ENCODE measurements around the gene PLK2. TPM values are rescaled to one million over a fixed set of nuclear protein-coding genes. Genes with fewer than 3 reads are reported as not detected.

Gene PLK2
- total and polyA plus RNA-seq, 2 of the 8 experiments (the other 6 are each of a cell fraction or from before 2014, with no cell fraction given), result 5.8 to 20.6 TPM

DNA sequence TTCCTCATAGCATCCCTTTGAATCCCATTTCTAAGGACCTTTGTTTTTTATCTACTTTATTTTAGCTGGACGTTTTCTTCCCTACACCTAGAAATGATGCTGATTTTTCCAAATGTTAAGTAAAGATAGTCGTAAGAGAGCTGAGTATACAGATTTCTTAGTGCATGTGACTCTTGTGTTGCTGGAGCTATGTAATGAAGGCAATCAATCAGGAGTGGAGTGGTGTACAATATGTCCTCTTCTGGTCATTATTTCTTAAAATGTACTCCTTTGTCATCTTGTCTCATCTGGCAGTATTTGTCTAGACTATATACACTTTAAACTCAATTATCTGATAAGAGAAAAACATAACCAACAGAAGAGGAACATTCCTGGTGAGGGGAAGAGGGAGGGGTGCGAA is 44.9 kb upstream of the PLK2 start:
- WGBS, 2 experiments (ENCODE audit: extremely low coverage in 1 of 2, insufficient coverage in 1 of 2, insufficient read length in 1 of 2, insufficient replicate concordance in 2 of 2, low coverage in 1 of 2, low lambda C conversion rate in 2 of 2, missing lambda C conversion rate in 1 of 2), result 86% methylated on average over 3 of the region's 3 CpGs; no CpG with 5 or more reads in 1 of the 2 experiments
- no peak for FAIRE-seq
- H3K27me3 ChIP-seq (replicated peaks in 1 of 4; ENCODE audit: control insufficient read depth in 3 of 4, extremely low read depth in 1 of 4, insufficient read depth in 3 of 4, low read length in 3 of 4), result peaks cover 0 to 1% (median 0%) of the 10 kb centered on the region in 4 experiments; a peak in 1 of 7 replicates
- no peaks in the 10 kb centered on the region for H3K23me2 ChIP-seq (ENCODE audit: low read depth, low read length)
- no peak overlapping the region for H2AK5ac ChIP-seq (ENCODE audit: low read depth, low read length)
- H3K4ac ChIP-seq (replicated peaks; ENCODE audit: insufficient read length, low read depth, low read length), result no peak overlapping the region
- no peak overlapping the region for H3K23ac ChIP-seq (ENCODE audit: insufficient read length)
- no peak overlapping the region for H2BK20ac ChIP-seq (ENCODE audit: low read length)
- H2BK12ac ChIP-seq (ENCODE audit: low read depth, low read length), result no peak overlapping the region
- no peak overlapping the region for H2BK5ac ChIP-seq (ENCODE audit: low read depth, low read length)
- TF ChIP-seq KDM1A (IDR thresholded peaks at IDR 0.05; ENCODE audit: borderline replicate concordance, low read length), result no peak
- no peak for TF ChIP-seq RXRA (IDR thresholded peaks at IDR 0.05; ENCODE audit: insufficient read depth, low read depth, low read length)
- TF ChIP-seq JUND (IDR thresholded peaks at IDR 0.05; ENCODE audit: low read length), result no peak
- no peak for TF ChIP-seq BCL11A (IDR thresholded peaks at IDR 0.05; ENCODE audit: low read depth in 2 of 2, low read length in 2 of 2)
- no peak overlapping the region for H4K91ac ChIP-seq (replicated peaks; ENCODE audit: insufficient read length, low read length)
- no peak overlapping the region for H4K8ac ChIP-seq (ENCODE audit: extremely low read depth, insufficient read depth, low read length)
- no peak overlapping the region for H4K5ac ChIP-seq (ENCODE audit: insufficient read length, low read depth, low read length)
- H3K4me1 ChIP-seq (replicated peaks in 1 of 4; ENCODE audit: control insufficient read depth in 3 of 4, insufficient read depth in 4 of 4, low read length in 3 of 4), result peaks cover 0 to 3% (median 0%) of the 10 kb centered on the region in 4 experiments; a peak in 1 of 7 replicates
- H3K36me3 ChIP-seq (ENCODE audit: control insufficient read depth in 2 of 4, insufficient read depth in 4 of 4, low read length in 3 of 4), result no peaks in the 10 kb centered on the region
- H3K27ac ChIP-seq (ENCODE audit: low read depth, low read length), result no peak overlapping the region
- no peak overlapping the region for H3K4me3 ChIP-seq (ENCODE audit: extremely low read depth in 1 of 4, insufficient read depth in 2 of 4, low read depth in 3 of 4, low read length in 4 of 4)
- no peak overlapping the region for H2AFZ ChIP-seq (ENCODE audit: low read length)
- H3K18ac ChIP-seq (ENCODE audit: extremely low read depth, low read length), result no peak overlapping the region
- H3K79me2 ChIP-seq (ENCODE audit: control insufficient read depth in 1 of 2, insufficient read depth in 2 of 2, low read length in 2 of 2), result no peaks in the 10 kb centered on the region
- no peaks in the 10 kb centered on the region for H4K20me1 ChIP-seq (replicated peaks in 1 of 2; ENCODE audit: control insufficient read depth in 1 of 2, insufficient read depth in 2 of 2, low read length in 2 of 2)
- no peak overlapping the region for H3K56ac ChIP-seq (replicated peaks; ENCODE audit: insufficient read length, low read depth, low read length)
- no peak overlapping the region for H3K9ac ChIP-seq (replicated peaks in 1 of 4; ENCODE audit: extremely low read depth in 1 of 4, low read depth in 3 of 4, low read length in 3 of 4)
- no peak overlapping the region for H3K14ac ChIP-seq (ENCODE audit: insufficient read length)
- no peak overlapping the region for H3K4me2 ChIP-seq (ENCODE audit: insufficient read depth in 1 of 2, low read depth in 2 of 2, low read length in 2 of 2)
- no peaks in the 10 kb centered on the region for H3K9me3 ChIP-seq (ENCODE audit: insufficient read depth in 2 of 2, low read depth in 1 of 2, low read length in 1 of 2)
- H2BK15ac ChIP-seq (ENCODE audit: low read length), result no peak overlapping the region
- ChIA-PET CTCF (ENCODE audit: partially characterized antibody) (interaction anchor here (0.7 to 7.5 kb wide), 4 partner anchors 8 to 345 kb away, joined by 3 to 60 read pairs (median 10); no protein-coding TSS in a partner anchor), POLR2A (ENCODE audit: partially characterized antibody) (no interaction called here)
- H3K79me1 ChIP-seq (ENCODE audit: low read depth, low read length), result no peaks in the 10 kb centered on the region
- no peak for DNase-seq (ENCODE audit: low read depth in 1 of 2, low spot score in 2 of 2)
- H2BK120ac ChIP-seq (replicated peaks; ENCODE audit: low read depth, low read length), result no peak overlapping the region
